ENCODE results near the gene MYOM3.

DNA sequence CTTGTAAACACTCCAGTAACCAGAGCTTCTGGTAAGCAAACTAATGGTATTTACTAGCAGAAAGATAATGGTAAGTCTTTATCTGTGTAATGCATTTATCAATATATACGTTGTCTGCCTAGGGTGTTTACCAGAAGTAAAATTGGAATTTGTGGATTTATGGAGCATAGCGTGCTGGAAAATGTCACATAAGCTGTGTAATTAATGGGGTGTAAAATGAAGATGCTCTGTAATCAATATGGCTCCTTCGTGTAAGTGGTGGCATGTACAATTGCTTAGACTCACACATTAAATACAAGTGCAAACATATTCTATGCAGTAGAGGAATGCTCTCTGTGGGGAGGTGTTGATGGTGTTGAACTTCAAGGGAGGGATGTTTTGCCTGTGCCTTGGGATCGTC is 69.6 kb downstream of the MYOM3 start:
- TF ChIP-seq, protein P1, sequence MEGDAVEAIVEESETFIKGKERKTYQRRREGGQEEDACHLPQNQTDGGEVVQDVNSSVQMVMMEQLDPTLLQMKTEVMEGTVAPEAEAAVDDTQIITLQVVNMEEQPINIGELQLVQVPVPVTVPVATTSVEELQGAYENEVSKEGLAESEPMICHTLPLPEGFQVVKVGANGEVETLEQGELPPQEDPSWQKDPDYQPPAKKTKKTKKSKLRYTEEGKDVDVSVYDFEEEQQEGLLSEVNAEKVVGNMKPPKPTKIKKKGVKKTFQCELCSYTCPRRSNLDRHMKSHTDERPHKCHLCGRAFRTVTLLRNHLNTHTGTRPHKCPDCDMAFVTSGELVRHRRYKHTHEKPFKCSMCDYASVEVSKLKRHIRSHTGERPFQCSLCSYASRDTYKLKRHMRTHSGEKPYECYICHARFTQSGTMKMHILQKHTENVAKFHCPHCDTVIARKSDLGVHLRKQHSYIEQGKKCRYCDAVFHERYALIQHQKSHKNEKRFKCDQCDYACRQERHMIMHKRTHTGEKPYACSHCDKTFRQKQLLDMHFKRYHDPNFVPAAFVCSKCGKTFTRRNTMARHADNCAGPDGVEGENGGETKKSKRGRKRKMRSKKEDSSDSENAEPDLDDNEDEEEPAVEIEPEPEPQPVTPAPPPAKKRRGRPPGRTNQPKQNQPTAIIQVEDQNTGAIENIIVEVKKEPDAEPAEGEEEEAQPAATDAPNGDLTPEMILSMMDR (IDR thresholded peaks at IDR 0.05; ENCODE audit: poor library complexity, severe bottlenecking), result no peak
- TF ChIP-seq SMC3 (conservative IDR thresholded peaks at IDR 0.05; ENCODE audit: poor library complexity) (no peak), EZH2 (IDR thresholded peaks at IDR 0.05; ENCODE audit: borderline replicate concordance, insufficient read depth, low read length, poor library complexity, severe bottlenecking) (no peak), EP300 (conservative IDR thresholded peaks at IDR 0.05; ENCODE audit: poor library complexity, severe bottlenecking) (no peak)

Measured in neural cell (in vitro differentiated cells).